Liver (tissue), 5 donors: Measurements from ENCODE around the gene PJVK. TPM values are rescaled to one million over a fixed set of nuclear protein-coding genes. Genes with fewer than 3 reads are reported as not detected.

Experiments
- EGR1 ChIP-seq, 2 donors: IDR thresholded peaks; 2 replicates each; pipeline ENCODE4 v1.6.1; 2016 to 2018; ENCODE audit warnings: antibody characterized with exemption in 2 of 2, low read depth in 2 of 2
- FOXA1 ChIP-seq: IDR thresholded peaks from 2 replicates; pipeline ENCODE4 v1.6.1; 2016; ENCODE audit warnings: antibody characterized with exemption
- FOXA2 ChIP-seq: IDR thresholded peaks from 2 replicates; pipeline ENCODE4 v1.6.1; 2016; ENCODE audit warnings: antibody characterized with exemption
- GABPA ChIP-seq, 2 donors: IDR thresholded peaks in 1 of 2; conservative IDR thresholded peaks in 1 of 2; 2 replicates each; pipeline ENCODE4 v1.6.1; 2016; ENCODE audit warnings: antibody characterized with exemption in 2 of 2, mild to moderate bottlenecking in 1 of 2, moderate library complexity in 1 of 2
- HNF4A ChIP-seq, 2 donors: conservative IDR thresholded peaks; 2 replicates each; pipeline ENCODE4 v1.6.1; 2016; ENCODE audit warnings: antibody characterized with exemption in 2 of 2, mild to moderate bottlenecking in 2 of 2
- HNF4G ChIP-seq: IDR thresholded peaks from 2 replicates; pipeline ENCODE4 v1.6.1; 2016; ENCODE audit warnings: antibody characterized with exemption
- JUND ChIP-seq, 2 donors: IDR thresholded peaks; 2 replicates each; pipeline ENCODE4 v1.6.1; 2016; ENCODE audit warnings: antibody characterized with exemption in 2 of 2
- polyA plus RNA-seq, 2 donors: library from polyadenylated mRNA; stranded (reverse) in 1 of 2; unstranded in 1 of 2; fragments of 200-250 nt in 1 of 2; fragments of >200 nt in 1 of 2; fragmentation: Nextera tagmentation in 1 of 2; extraction: Ambion mirVana in 1 of 2; gene quantifications; one replicate each; pipeline versions ENCODE4 v1.2.1 to v1.2.3, GENCODE V29; 2013 to 2015
- total RNA-seq, 2 donors: library from RNA; depleted of rRNA; stranded (reverse); fragments of >200 nt; gene quantifications; one replicate each; pipeline ENCODE4 v1.2.3, GENCODE V29; 2014
- donor health status: healthy.
- donor health status: healthy.
- donor health status: healthy.

PJVK gene
- total and polyA plus RNA-seq, 4 donors, result 0.48 to 2.3 (median 1.4) TPM

- TF ChIP-seq FOXA1 (no peak), FOXA2 (no peak), EGR1 (IDR thresholded peaks at IDR 0.05; ENCODE audit: low read depth in 2 of 2) (no peak), GABPA (IDR thresholded peaks at IDR 0.05 in 1 of 2, conservative IDR thresholded peaks at IDR 0.05 in 1 of 2) (no peak), HNF4G (no peak), HNF4A (conservative IDR thresholded peaks at IDR 0.05) (no peak), JUND (IDR thresholded peaks at IDR 0.05) (no peak)
Measured at GRCh38 chr2:178510384-178510783, 59.2 kb downstream of the PJVK start (continued).

Other genes starting within 250 kb of the PJVK start
- 10 to 100 TPM; 12.8 to 28.1 TPM for gene PRKRA, start 203 bp upstream of the PJVK start, total RNA-seq
- gene PRKRA, start 203 bp upstream of the PJVK start, polyA plus RNA-seq, result 10 to 100 TPM in 1 of 2 donors, 1 to 10 TPM in 1; 8.3 to 13.9 TPM
- 1 to 10 TPM; 4.1 to 5.7 TPM for gene FKBP7, start 27.2 kb downstream of the PJVK start, total RNA-seq
- 10 to 100 TPM in 1 of 2 donors, 1 to 10 TPM in 1; 2.8 to 10.4 TPM for gene FKBP7, start 27.2 kb downstream of the PJVK start, polyA plus RNA-seq
- 1 to 10 TPM; 5.9 to 6.3 TPM for gene PLEKHA3, start 29.1 kb downstream of the PJVK start, total RNA-seq
- gene PLEKHA3, start 29.1 kb downstream of the PJVK start, polyA plus RNA-seq, result 1 to 10 TPM; 3.6 to 7.1 TPM